Skin epidermis (tissue), 12 donors: ENCODE results near the gene LRRC25.
A peak's percentile ranks its signal among the peaks of the same experiment; 100 is the strongest.
"Not testable (repeated sequence)": the region's sequence is repeated elsewhere in the genome, so short reads cannot be mapped to it uniquely, and the experiment has no call there.

Experiments used
- H3K27ac ChIP-seq, 21 experiments: fragments of 200-600 bp; sonication (generic) in 11 of 21; one replicate each; pipeline ENCODE4 v1.5.0; 2020; ENCODE audit warnings: mild to moderate bottlenecking in 3 of 21, inconsistent platforms in 2 of 21, moderate library complexity in 2 of 21
- H3K4me3 ChIP-seq, 7 experiments: fragments of 200-600 bp; sonication (generic) in 2 of 7; one replicate each; pipeline ENCODE4 v1.5.0; 2020; ENCODE audit warnings: inconsistent platforms in 2 of 7, mild to moderate bottlenecking in 2 of 7, moderate library complexity in 1 of 7

Gene LRRC25

DNA sequence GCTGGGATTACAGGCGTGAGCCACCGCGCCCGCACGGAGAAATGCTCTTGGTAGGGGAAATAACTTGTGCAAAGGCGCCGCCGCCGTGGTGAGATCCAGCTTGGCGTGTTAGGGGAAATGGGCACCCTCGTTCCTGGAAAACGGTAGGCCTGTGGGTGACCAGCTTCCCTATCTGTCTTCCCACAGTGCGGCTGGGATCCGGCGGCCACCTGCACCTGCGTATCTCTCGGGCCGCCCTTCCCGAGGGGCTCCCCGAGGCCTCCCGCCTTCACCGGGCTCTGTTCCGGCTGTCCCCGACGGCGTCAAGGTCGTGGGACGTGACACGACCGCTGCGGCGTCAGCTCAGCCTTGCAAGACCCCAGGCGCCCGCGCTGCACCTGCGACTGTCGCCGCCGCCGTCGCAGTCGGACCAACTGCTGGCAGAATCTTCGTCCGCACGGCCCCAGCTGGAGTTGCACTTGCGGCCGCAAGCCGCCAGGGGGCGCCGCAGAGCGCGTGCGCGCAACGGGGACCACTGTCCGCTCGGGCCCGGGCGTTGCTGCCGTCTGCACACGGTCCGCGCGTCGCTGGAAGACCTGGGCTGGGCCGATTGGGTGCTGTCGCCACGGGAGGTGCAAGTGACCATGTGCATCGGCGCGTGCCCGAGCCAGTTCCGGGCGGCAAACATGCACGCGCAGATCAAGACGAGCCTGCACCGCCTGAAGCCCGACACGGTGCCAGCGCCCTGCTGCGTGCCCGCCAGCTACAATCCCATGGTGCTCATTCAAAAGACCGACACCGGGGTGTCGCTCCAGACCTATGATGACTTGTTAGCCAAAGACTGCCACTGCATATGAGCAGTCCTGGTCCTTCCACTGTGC is 9.1 kb downstream of the LRRC25 start:
- Histone ChIP-seq H3K27ac (peak overlapping the region in 7 of 21 experiments; percentile 1 to 53 (median 29)), H3K4me3 (peak overlapping the region; percentile 17 to 28 (median 23))

DNA sequence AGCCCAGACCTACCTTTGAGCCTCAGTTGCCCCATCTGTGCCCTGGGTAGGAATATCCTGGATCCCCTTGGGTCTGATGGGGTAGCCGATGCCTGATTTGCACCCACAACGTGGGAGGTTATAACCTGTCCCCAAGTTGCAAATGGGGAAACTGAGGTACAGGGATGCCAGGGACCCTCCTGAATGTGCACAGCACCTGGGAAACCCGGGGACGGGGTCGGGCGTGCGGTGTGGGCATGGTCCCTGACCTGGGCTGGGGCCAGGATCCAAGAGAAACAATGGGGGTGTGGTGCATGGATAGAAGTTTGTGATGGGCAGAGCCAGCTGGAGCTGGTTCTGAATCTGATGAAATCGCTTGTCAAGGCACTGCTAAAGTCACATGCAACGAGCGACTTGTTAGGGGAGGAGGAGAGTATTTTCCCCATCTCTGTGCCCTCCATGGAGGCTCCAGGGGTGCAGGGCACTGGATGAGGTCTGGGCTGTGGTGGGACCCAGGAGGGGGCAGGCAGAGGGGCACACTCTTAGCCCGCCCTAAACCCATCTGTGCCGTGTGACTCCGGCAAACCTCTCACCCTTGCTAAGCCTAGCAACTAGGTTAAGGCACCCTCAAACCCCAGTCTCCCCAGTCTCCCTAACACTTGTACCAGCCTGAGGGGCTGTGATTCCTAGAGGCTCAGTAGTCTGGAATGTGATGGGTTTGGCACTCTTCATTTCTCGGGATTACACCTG is 10.7 kb downstream of the LRRC25 start:
- peak overlapping the region in 1 of 21 experiments; percentile 12 for H3K27ac ChIP-seq
- H3K4me3 ChIP-seq: peak overlapping the region in 2 of 7 experiments; percentile 5 to 6

DNA sequence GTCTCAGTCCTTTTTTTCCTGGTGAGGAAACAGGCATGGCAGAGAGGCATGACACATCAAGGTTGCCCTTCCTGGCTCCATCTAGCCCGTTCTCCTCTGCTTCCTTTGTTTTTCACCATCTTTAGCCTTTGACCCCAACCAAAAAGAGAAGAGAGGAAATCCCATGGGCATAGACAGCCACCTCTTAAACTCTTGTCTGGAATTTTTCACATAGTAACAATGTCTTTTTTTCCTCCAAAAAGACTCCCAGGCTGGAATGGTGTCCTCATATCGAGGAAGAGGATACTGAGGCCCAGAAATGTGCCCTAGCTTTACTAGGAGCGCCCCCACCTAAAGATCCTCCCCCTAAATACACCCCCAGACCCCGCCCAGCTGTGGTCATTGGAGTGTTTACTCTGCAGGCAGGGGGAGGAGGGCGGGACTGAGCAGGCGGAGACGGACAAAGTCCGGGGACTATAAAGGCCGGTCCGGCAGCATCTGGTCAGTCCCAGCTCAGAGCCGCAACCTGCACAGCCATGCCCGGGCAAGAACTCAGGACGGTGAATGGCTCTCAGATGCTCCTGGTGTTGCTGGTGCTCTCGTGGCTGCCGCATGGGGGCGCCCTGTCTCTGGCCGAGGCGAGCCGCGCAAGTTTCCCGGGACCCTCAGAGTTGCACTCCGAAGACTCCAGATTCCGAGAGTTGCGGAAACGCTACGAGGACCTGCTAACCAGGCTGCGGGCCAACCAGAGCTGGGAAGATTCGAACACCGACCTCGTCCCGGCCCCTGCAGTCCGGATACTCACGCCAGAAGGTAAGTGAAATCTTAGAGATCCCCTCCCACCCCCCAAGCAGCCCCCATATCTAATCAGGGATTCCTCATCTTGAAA is 11.5 kb downstream of the LRRC25 start, which contains the start of gene GDF15:
GDF15 (plus strand) TSS at position 484 of the 868 bp plus-strand sequence; CDS start at position 516, 32 bp downstream.
- Histone ChIP-seq H3K27ac (peak within 1 kb of the TSS in 2 of 21 experiments; percentile 12 to 44), H3K4me3 (peak within 1 kb of the TSS in 3 of 7 experiments; percentile 5 to 22 (median 6))

DNA sequence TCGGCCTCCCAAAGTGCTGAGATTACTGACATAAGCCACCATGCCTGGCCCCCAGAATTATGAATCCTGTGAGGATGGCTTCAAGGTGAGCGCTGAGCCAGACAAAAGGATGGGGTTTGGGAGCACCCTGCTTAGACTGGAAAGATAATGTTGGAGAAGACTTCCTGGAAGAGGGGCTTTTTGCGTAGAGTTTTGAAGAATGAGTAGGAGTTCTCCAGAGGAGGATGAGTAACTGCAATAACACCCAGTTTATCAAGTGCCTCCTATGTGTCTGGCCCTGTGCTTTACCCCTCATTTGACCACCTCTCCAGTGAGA is 12.1 kb downstream of the LRRC25 start:
- no peak overlapping the region for H3K27ac ChIP-seq
- no peak overlapping the region for H3K4me3 ChIP-seq

DNA sequence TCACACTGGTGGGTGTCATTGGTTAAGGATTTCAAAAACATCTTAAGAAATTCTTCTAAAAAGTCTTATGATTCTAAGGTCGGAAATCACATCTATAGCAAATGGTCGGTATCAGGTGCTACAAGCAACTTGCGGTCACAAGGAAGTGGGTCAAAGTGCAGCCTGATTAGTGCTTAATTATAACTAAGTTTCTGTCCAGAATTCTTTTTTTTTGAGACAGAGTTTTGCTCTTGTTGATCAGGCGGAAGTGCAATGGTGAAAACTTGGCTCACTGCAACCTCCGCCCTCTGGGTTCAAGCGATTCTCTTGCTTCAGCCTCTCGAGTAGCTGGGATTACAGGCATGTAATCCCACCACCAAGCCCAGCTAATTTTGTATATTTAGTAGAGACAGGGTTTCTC is 12.6 kb downstream of the LRRC25 start:
- no peak overlapping the region for H3K27ac ChIP-seq
- H3K4me3 ChIP-seq: no peak overlapping the region

GRCh38 chr19:18383622-18384021 is 13.8 kb downstream of the LRRC25 start:
- H3K27ac ChIP-seq, H3K4me3 ChIP-seq: not testable (repeated sequence)

DNA sequence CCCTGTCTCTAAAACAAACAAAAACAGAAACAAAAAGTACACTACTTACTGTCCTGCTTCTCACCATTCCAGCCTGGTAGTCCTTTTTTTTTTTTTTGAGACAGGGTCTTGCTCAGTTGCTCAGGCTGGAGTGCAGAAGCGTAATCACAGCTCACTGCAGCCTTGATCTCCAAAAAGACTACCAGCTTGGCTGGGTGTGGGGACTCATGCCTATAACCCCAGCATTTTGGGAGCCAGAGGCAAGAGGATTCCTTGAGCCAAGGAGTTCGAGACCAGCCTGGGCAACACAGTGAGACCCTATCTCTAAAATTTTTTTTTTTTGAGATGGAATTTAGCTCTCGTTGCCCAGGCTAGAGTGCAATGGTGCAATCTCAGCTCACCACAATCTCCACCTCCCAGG is 16.6 kb downstream of the LRRC25 start:
- Histone ChIP-seq H3K27ac (no peak overlapping the region), H3K4me3 (no peak overlapping the region)

- Histone ChIP-seq H3K27ac (peak overlapping the region in 12 of 21 experiments; percentile 2 to 74 (median 44)), H3K4me3 (no peak overlapping the region)
Observed at GRCh38 chr19:18379803-18380747, 17.3 kb downstream of the LRRC25 start.

DNA sequence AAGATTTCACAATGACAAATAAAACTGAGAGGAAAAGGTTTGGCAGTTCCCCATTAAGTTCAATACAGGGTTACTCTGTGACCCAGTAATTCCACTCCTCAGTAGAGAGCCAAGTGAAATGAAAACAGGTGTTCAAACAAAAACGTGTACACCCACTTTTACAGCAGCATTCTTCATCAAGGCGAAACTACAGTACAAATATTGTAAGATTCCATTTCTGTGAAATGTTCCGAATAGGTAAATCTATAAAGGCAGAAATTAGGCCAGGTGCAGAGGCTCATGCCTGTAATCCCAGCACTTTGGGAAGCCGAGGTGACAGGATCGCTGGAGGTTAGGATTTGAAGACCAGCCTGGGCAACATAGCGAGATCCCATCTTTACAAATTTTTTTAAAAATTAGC is 20.4 kb downstream of the LRRC25 start:
- Histone ChIP-seq H3K4me3 (no peak overlapping the region), H3K27ac (peak overlapping the region in 1 of 21 experiments; percentile 43)

DNA sequence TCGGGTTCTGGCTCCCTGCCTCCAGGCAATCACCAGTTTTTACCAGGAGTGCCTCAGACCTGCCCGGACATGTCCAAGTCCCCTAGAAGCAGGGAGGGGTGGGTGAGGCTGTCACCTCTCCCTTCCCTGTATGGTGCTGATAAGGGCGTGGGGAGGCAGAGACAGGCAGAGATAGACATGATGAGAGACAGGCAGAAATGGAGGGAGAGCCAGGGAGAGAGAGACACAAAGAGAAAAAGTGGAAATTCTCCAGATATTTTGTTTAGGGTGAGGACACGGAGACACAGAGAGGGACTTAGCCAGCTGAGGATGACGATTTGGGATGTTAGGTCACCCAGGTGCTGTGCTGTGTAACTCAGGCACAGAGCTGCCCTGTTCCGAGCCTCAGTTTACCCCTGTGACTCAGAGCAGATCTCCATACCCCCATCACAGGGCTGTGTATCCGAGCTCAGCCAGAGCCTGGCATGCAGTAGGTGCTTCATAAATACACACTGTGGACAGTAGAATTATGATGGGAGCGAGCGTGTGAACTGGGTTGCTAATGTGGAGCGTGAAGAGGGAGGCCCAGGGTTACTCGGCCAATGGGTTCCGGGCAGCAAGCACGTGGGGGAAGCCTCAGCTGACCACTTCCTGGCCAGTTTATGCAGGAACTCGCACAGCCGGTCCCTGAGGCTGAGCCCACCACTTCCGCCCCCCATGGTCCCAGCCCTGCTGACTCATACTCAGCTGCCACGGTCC is 23.4 kb downstream of the LRRC25 start:
- Histone ChIP-seq H3K4me3 (no peak overlapping the region), H3K27ac (peak overlapping the region in 19 of 21 experiments; percentile 34 to 89 (median 64))

DNA sequence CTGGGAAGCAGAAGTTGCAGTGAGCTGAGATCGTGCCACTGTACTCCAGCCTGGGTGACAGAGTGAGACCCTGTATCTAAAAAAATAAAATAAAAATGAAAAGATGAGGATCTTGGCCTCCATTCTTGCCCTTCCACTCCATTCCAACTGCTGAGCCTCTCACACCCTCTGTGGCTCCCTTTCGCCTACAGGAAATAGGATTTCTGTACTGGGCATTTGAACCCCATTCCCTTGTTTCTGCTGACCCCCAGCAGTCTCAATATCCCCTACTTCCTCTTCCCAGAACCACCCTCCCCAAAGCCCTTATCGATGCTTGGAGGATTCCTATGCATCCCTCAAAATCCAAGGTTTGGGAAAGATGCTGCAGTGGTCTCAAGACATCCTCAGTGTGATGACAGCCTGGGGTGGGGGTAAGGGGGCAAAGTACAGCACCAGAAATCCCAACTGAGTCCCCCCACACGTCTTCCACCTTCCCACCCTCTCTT is 24.0 kb downstream of the LRRC25 start:
- no peak overlapping the region for H3K4me3 ChIP-seq
- H3K27ac ChIP-seq: peak overlapping the region in 19 of 21 experiments; percentile 31 to 89 (median 64)

- peak overlapping the region in 1 of 21 experiments; percentile 8 for H3K27ac ChIP-seq
- no peak overlapping the region for H3K4me3 ChIP-seq
Observed at GRCh38 chr19:18368504-18369222, 28.8 kb downstream of the LRRC25 start.

GRCh38 chr19:18366021-18366435 is 31.4 kb downstream of the LRRC25 start:
- peak overlapping the region in 13 of 21 experiments; percentile 7 to 81 (median 61) for H3K27ac ChIP-seq
- no peak overlapping the region for H3K4me3 ChIP-seq

- Histone ChIP-seq H3K27ac (peak overlapping the region in 16 of 21 experiments; percentile 17 to 81 (median 63)), H3K4me3 (no peak overlapping the region)
Observed at GRCh38 chr19:18364826-18365528, 32.4 kb downstream of the LRRC25 start.

GRCh38 chr19:18364277-18364825 is 33.1 kb downstream of the LRRC25 start:
- H3K4me3 ChIP-seq: not testable (repeated sequence)
- peak overlapping the region in 16 of 21 experiments; percentile 17 to 81 (median 57) for H3K27ac ChIP-seq

DNA sequence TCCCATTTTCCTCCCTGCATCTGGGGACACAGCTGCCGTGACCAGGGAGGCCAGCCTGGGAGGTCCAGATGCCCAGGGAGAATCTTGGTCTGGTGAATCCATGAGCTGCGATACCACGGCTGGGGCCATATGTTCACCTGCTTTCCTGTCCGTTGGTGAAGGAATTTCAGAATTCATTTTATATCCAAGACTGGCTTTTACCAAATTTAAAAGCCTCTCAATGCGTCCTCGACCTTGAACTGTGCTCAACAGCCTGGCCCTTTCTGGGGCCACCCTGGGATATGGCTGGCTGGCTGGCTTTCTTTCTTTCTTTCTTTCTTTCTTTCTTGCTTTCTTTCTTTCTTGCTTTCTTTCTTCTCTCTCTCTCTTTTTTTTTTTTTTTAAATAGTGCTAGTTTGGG is 33.6 kb downstream of the LRRC25 start:
- Histone ChIP-seq H3K4me3 (no peak overlapping the region), H3K27ac (peak overlapping the region in 5 of 21 experiments; percentile 16 to 81 (median 71))
